Muscle of back (tissue), 11 donors: ENCODE measurements around the gene NAPB. TPM values are rescaled to one million over a fixed set of nuclear protein-coding genes. Genes with fewer than 3 reads are reported as not detected.

Experiments
- DNase-seq, 3 donors: peaks; one replicate each; pipeline versions ENCODE4 v3.0.0 to v3.0.0-alpha.2; 2013
- polyA plus RNA-seq, 10 donors: library from polyadenylated mRNA; unstranded; fragments of 120-200 nt; gene quantifications; one replicate each; pipeline ENCODE4 v1.2.1, GENCODE V29; 2013; ENCODE audit not compliant: insufficient read length in 10 of 10

Gene NAPB
- polyA plus RNA-seq, 10 donors: 5.0 to 12.9 (median 7.6) TPM

DNA sequence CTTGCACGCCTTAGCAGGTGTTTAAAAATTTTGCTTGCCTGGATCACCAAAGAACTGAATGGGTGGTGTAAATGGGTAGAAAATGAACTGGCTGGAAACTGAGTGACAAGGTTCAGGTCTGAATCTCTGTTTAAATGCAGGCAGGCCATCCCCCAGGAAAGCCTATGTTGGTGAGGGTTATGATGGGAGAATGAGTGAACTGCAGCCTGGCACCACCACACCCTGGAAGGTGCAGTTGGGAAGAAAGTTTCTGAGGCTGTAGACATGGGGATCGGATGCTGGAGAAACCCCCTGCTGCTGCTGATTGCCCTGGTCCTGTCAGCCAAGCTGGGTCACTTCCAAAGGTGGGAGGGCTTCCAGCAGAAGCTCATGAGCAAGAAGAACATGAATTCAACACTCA, 18.7 kb upstream of the NAPB start:
- DNase-seq: no peak

DNA sequence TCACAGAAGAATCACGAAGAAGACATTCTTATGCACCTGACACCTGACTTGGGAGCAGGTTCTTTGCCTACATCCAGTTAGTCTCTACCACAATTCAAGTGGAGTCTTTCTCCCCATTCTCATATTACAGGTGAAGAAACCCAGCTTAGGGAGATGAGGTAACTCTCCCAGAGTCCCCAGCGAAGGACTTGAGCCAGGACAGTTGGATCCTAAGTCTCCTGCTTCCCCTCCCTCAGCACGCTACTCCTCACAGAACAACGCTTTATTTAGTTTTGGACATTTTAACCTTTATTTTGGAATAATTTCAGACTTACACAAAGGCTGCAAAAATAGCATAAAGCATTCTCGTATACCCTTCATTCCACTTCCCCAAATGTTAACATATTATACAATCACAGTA, 17.4 kb upstream of the NAPB start:
- peak in 1 of 3 donors; percentile 43 for DNase-seq

DNA sequence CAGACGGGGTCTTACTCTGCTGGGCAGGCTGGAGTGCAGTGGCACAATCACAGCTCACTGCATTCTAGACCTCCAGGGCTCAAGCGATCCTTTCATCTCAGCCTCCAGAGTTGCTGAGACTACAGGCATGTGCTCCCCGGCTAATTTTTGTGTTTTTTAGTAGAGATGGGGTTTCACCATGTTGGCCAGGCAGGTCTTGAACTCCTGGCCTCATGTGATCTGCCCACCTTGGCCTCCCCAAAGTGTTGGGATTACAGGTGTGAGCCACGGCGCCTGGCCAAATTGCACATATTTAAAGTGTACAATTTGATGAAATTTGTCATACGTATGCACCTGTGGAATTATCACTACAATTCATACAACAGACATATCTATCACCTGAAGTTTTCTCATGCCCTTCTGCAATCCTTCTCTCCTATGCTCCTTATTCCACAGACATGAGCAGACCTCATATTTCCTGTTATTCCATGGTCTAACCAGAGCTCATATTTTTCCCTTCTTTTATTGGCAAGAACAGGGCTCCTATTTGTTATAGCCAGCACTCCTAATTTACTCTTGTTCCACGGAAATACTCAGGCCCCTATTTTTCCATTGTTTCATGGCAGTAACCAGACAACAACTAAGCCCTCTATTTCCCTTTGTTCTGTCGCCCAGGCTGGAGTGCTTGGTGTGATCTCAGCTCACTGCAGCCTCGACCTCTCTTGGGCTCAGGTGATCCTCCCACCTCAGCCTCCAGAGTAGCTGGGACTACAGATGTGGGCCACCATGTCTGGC, 16.0 kb upstream of the NAPB start:
- peak in 1 of 3 donors; percentile 31 for DNase-seq

DNA sequence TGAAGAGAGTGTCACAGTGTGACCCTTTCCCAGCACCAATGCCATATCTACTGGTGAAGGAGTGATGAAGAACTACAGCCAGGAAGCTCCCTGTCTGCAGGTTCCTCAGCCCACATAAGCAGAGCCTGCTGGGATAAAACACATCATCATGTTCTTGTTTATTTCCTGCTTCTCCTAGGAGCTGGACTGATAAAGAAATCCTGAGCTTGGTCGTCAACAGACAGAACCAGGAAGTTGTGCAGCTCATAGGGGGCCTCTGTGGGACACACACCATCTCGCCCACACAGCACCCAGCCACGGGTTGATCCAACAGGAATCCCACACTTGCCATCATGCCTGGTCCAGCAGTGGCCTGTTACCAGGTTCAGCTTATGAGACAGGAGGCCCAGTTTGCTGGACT, 15.4 kb upstream of the NAPB start:
- no peak for DNase-seq

DNA sequence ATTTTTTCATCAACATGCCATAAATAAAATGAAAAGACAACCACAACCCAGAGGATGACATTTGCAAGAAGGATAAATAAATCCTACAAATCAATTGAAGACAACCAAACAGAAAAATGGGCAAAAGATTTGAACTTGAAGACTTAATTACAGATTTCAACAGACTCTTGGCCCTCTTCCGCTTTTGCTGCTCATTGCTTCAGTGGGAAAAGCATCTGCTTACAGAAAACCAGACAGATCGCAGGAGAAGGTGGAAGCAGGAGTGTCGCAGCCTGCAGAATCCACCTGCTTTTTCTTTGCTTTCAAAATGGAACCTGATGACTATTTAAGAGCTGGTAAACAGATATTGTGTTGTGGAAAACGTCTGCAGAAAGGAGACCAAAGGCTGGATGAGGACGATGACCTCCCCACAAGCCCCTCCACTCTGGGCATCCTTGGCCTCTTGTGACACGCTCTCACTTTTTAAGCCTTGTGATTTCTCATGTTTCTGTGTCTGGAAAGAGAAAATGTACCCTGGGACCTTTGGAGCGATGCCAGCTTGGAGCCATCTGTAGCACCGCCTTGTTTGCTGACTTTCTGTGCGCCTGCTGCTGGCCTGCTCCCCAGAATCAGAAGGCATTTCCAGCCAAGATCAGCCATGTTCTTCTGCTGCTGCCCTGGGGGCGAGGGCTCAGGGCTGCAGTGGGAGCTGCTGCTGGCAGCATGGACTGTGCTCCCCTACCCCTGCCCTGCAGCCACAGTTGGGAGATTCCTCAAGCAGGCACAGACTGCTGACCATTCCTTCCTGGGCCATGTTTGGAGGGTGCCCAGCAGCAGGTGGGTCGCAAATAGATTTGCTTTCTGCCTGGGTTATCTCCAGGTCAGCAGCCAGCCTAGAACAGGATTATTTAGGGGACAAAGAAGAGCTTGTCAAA, 14.6 kb upstream of the NAPB start:
- DNase-seq: peak in 1 of 3 donors; percentile 49

DNA sequence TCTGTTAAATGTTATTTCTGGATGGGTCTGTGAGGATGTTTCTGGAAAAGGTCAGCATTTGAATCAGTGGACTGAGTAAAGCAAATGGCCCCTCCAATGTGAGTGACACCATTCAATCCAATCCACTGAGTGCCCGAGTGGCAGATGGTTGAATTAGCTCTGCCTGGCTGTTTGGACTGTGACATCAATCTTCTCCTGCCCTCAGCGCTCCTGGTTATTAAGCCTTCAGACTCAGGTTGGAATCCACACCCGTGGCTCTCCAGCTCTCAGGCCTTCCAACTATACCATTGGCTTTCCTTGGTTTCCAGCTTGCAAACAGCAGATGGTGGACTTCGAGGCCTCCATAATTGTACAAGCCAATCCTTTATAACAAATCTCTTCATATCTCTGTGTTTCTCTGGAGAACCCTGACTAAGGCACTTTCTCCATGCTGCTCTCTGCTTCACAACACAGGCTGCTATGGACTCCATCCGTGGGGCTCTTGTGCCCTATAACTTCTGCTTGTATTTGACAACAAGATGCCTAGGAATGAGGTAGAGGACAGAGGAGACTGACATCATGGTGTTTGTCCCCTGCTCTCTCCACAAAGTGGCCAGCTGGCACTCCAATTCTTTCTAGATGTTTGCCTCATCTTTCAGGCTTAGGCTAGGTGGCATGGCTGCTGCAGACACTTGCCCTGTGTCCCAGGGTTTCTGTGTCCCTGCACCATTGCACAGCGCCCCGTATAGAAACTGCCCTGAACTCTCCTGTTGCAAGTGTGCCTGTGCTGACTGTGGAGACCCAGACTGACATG, 13.4 kb upstream of the NAPB start:
- DNase-seq: no peak

DNA sequence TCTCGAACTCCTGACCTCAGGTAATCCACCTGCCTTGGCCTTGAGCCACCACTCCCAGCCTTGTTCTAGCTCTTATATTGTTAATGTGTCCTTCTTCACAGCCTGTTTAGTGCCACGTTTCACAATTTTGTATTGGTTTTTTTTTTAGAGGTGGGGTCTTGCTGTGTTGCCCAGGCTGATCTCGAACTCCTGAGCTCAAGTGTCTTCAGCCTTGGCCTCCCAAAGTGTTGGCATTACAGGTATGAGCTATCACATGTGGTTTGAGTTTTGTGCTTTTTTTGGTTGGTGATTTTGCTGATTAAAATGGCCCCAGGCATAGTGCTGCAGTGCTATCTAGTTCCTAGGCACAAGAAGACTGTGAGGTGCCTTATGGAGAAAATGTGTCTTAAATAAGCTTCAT, 12.3 kb upstream of the NAPB start:
- no peak for DNase-seq

DNA sequence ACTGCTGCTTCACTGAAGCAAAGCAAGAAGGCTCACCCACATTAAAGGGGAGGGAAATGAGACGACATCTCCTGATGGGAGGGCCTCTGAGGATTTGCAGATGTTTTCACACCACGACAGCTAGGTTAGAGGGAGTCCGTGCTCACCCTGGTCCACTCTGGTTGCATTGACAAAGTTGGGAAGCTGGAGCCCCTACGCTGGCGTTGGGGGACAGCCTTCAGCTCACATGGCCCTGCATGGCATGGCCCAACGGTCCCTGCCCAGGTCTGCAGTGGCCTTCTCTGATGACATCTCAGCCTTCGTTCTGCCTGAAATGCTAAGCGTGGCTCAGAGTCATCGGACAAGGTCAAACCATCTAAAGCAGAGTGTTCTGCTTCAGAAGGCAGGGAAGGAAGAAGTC, 3.8 kb upstream of the NAPB start:
- DNase-seq: no peak

DNA sequence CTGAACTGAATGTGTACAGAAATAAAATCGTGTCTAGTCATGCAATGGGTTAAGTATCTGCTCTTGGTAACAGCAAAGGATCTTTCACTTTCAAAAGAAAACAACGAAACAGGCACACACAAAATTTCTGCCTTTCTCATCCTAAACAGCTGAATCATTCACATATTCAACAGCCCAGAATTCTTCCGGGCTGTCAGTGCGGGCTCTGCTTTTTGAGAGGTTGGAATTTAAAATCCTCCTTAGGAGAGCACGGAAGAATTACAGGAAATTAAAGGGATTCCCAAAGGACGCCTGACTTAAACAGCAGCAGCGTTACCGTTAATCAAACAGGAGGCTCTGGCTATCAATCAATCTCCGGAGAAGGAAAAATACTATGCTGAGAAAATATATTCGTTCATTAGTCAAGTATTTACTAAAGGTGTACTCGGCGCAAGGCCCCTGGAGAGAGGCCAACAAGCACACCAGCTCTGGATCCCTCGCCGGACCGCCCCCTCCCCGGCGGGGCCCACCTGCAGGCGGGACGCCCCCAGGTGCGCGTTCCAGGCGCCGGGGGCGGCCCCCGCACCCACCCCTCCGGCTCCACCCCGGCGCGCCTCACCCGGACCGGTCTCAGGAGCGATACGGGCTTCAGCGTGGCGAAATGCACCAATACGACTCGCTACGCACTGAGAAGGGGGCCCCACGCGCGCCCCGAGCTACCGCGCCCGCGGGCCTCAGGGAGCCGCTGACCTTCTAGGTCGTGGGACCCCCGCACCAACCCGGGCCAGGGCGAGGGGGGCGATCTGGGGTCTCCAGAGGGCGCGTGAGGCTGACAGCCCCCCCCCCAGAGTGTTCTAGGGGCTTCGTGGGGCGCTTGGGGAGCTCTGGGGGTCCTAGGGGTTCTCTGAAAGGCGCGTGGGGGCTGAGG, 1.0 kb downstream of the NAPB start:
- DNase-seq: peak in 2 of 3 donors; percentile 45 to 57

DNA sequence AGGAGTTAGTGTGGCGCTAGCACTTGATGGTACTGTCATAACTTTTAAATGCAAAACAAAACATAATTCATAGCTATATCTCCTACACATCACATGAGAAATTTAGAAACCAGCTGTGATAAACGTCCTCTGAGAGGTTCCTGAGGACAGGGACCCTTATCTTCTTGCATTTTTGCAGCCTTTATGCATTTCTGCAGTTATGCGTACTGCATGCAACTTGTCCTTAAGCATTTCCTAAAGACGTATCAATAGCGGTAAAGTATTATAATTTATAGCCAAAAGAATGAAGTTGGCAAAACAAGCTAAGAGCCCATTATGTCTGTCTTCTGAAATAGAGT, 1.7 kb downstream of the NAPB start:
- no peak for DNase-seq

DNA sequence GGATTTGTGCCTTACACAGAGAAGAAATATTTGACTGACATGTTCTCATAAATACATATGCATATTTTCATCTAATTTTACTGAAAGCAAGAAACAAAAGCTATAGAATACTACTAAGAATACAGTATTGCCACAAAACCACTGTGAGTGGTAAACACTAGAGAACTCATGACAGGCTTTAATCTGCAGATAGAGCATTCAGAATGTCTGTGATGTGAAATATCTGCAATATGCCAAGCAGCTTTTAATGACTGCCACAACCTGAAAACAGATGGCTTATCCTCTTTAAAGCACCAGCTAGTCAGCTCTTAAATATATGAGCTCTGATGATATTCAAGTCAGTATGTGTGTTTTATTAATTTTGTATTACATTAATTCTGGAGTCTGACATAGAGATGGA, 3.4 kb downstream of the NAPB start:
- DNase-seq: no peak

DNA sequence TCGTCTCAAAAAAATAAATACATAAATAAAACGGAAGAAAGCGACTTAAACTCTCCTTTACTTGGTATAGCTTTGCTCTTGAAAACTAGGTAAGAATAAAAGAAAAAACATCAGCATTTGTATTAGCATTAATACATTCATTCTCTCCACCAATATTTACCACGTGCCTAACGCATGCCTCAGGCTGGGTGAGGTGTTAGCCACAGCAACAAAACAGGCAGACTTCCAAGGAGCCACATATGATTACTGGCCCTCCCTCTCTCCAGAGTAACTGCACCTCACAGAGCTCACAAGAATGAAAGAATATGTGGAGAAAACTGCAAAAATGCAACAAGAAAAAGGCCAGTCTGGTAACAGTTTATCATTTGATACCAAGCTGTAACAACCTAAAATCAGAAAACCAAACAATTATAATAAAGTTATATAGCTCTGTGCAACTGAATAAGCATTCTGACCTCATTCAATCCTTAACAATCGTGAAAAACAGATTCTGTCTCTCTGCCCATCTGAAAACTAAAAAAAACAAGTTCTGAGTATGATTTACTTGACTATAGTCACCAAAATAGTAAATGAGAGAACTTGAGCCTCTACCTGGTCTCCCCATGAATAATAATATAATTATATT, 5.2 kb downstream of the NAPB start:
- DNase-seq: no peak

DNA sequence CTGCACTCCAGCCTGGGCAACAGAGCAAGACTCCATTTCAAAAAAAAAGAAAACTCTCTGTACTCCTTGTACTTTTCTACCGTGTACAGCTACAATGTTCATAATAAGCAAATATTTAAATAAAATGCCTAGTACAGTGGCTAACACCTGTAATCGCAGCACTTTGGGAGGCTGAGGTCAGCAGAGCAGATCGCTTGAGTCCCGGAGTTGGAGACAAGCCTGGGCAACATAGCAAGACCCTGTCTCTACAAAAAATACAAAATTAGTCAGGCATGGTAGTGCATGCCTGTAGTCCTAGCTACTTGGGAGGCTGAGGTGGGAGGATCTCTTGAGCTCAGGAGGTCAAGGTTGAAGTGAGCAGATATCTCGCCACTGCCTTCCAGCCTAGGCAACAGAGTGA, 5.7 kb downstream of the NAPB start:
- no peak for DNase-seq

DNA sequence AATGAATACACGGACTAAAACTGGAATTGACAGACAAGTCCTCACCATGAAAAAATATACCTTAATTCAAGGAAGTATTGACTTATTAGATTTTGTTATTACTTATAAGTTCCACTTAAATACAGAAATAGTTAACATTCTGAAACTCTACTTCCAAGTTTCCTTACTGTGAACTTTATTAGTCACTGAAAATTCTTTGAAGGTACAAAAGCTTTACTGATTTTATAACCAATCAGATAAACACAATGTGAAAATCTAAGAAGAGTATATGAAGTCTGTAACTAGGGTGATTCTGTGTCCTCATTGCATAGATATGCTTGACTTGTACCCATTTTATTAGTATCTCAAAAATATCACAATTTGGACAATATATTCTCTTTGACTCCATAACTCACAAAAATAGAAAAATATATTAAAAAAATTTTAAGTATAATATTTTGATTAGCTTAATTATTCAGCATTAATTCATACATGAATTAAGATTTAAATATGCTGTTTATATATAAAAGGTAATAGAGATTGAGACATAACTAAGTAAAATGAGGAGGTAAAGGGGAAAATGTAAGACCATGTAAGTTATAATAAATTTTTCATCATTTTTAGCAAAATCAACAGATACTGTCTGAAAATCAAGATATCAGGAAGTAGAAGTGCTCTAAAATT, 6.6 kb downstream of the NAPB start:
- no peak for DNase-seq

DNA sequence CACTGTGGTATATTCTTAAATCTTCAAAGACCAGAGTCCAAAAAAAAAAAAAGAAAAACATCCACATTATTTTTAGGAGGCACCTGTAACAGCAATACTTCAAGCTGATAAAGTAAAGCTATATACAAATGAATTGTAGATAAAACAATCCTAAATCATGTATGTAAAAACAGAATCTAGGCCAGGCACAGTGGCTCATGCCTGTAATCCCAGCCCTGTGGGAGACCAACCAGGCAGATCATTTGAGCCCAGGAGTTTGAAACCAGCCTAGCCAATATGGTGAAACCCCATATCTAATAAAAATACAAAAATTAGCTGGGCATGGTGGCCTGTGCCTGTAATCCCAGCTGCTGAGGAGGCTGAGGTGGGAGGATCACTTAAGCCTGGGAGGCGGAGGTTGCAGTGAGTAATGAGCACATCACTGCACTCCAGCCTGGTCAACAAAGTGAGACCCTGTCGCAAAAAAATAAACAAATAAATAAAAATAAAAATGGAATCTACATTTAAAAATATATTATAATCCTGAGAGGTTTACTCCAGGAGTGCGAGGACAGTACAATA, 7.3 kb downstream of the NAPB start:
- DNase-seq: no peak

DNA sequence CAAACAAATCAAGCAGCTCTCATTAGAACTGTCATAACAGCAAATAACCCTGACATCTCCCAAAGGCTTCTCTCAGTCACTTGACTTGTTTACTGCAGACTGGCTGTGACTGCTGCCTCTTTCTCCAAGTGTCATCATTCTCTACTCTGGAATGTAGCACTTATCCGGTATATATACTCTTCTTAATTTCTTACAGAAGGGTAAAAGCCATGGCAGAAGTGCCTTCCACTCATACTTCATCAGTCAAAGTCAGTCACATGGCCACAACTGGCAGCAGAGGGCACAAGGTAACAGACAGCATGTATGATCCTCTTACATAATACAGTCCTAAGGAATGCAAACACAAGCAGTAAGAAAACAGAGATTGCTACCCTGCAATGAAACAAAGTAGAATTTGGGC, 9.3 kb downstream of the NAPB start:
- DNase-seq: no peak

DNA sequence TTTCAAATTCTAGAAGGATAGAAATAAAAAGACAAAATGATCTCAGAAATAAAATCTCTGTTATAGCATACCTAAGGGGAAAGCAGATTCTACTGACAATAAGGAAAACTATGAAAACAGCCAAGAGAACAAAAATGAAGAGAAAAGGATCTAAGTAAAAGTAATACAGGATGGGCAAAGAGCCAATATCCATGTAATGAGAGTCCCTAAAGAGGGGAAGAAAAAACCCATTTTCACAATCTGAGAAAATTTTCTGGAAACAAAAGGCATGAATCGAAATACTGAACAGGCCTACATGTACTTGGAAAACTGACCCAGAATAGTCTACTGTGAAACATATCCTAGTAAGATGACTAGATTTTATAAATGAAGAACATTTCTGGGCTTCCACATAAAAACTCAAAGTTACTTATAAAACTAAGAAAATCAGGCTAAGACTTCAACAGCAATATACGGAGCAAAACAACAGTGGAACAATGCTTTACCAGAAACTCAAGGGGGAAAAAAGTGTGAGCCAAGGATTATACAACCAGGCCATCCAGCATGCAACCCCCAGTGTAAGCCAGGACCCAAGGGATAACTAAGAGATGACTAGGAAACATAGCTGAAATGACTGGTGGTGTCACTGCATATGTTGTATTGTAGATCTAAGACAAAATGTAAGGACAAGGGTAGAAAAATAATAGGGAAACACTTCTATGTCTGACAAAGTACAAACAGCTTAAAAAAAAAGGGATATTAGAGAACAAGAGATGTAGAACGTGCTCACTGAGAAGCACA, 10.2 kb downstream of the NAPB start:
- DNase-seq: peak in 2 of 3 donors; percentile 31 to 52

DNA sequence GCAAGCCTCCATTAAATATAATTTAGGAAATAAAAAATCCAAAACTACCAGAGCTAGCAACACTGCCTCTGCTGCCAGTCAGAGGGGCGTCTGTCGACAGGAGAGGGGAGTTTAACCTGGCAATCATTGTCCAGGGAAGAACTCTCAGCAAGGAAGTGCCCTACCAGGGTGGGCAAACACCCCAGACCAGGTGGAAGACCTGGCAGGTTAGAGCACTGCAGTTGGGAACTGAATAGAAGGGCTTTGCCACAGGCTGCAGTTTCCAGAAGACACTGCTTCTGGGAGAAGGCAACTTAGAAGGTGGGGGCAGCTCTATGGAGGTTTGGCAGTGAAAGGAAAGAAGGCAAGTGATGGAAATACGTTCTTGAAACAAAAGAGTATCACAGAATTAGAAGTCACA, 11.5 kb downstream of the NAPB start:
- DNase-seq: no peak

DNA sequence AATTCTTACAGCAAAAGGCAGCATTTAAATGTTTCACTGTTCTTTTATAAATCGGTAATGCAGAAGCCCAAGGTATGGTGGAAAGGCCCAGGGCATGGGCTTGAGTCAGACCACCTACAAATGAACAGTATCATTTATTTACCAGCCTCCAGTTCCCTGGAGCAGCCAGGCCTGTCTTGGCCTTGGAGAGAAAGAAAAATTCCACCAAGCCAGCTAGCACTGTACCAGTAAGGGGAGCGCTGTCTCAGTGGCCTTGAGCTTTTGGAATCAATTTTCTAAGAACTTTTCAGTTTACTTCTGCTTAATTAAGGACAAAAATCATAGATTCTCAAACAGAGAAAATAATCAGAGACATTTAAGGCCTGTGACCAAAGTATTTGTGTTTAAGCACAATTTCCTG, 12.3 kb downstream of the NAPB start:
- no peak for DNase-seq
